H9 (cell line): ENCODE results near the gene SLC15A3. TPM values are rescaled to one million over a fixed set of nuclear protein-coding genes. Genes with fewer than 3 reads are reported as not detected.

Experiments
- DNase-seq: peaks from one replicate; pipeline ENCODE4 v3.0.0-alpha.2; 2017
- H2AFZ ChIP-seq: one replicate; pipeline ENCODE4 v1.6.1; 2013; ENCODE audit warnings: mild to moderate bottlenecking, low read length, control low read depth, moderate library complexity
- H2AK5ac ChIP-seq: 2 replicates; pipeline ENCODE4 v1.6.1; 2013; ENCODE audit warnings: low read length, control low read depth, mixed read lengths; ENCODE audit not compliant: insufficient read length
- H2BK120ac ChIP-seq: one replicate; pipeline ENCODE4 v1.6.1; 2013; ENCODE audit warnings: low read depth, mild to moderate bottlenecking, low read length, control low read depth, inconsistent platforms; ENCODE audit not compliant: poor library complexity, severe bottlenecking
- H2BK12ac ChIP-seq: 2 replicates; pipeline ENCODE4 v1.6.1; 2013; ENCODE audit warnings: low read length, control low read depth, mixed read lengths, low read depth; ENCODE audit not compliant: insufficient read length
- H2BK15ac ChIP-seq: 2 replicates; pipeline ENCODE4 v1.6.1; 2013; ENCODE audit warnings: low read depth, low read length, control low read depth
- H2BK20ac ChIP-seq: one replicate; pipeline ENCODE4 v1.6.1; 2013; ENCODE audit warnings: low read depth, mild to moderate bottlenecking, low read length, control low read depth, inconsistent platforms; ENCODE audit not compliant: poor library complexity, severe bottlenecking
- H2BK5ac ChIP-seq: 2 replicates; pipeline ENCODE4 v1.6.1; 2013; ENCODE audit warnings: low read length, control low read depth, mixed read lengths; ENCODE audit not compliant: insufficient read length
- H3K14ac ChIP-seq: 2 replicates; pipeline ENCODE4 v1.6.1; 2013; ENCODE audit warnings: low read length, control low read depth; ENCODE audit not compliant: insufficient read depth
- H3K18ac ChIP-seq: 2 replicates; pipeline ENCODE4 v1.6.1; 2013; ENCODE audit warnings: low read depth, mild to moderate bottlenecking, mixed read lengths, low read length, control low read depth; ENCODE audit not compliant: insufficient read length
- H3K23ac ChIP-seq: 2 replicates; pipeline ENCODE4 v1.6.1; 2013; ENCODE audit warnings: low read length, control low read depth, mixed read lengths, low read depth; ENCODE audit not compliant: insufficient read length
- H3K23me2 ChIP-seq: 2 replicates; pipeline ENCODE4 v1.6.1; 2013; ENCODE audit warnings: low read depth, mild to moderate bottlenecking, mixed read lengths, low read length, control low read depth; ENCODE audit not compliant: insufficient read length, poor library complexity, severe bottlenecking
- H3K27ac ChIP-seq: 2 replicates; pipeline ENCODE4 v1.5.1; 2013; ENCODE audit warnings: low read length, control low read depth, mixed read lengths, low read depth; ENCODE audit not compliant: insufficient read length
- H3K27me3 ChIP-seq: 2 replicates; pipeline ENCODE4 v1.6.1; 2013; ENCODE audit warnings: low read length, control low read depth, inconsistent platforms; ENCODE audit not compliant: insufficient read depth
- H3K4ac ChIP-seq: 2 replicates; pipeline ENCODE4 v1.6.1; 2013; ENCODE audit warnings: low read depth, mild to moderate bottlenecking, control low read depth, inconsistent platforms, low read length, moderate library complexity
- H3K4me1 ChIP-seq: 2 replicates; pipeline ENCODE4 v1.6.1; 2013; ENCODE audit warnings: low read length, control low read depth, inconsistent platforms; ENCODE audit not compliant: insufficient read depth
- H3K4me2 ChIP-seq: 2 replicates; pipeline ENCODE4 v1.6.1; 2013; ENCODE audit warnings: low read length, control low read depth, mixed read lengths; ENCODE audit not compliant: insufficient read length, insufficient read depth
- H3K56ac ChIP-seq: 2 replicates; pipeline ENCODE4 v1.6.1; 2013; ENCODE audit warnings: low read depth, mild to moderate bottlenecking, mixed read lengths, low read length, control low read depth; ENCODE audit not compliant: insufficient read length
- H3K79me1 ChIP-seq: 2 replicates; pipeline ENCODE4 v1.6.1; 2013; ENCODE audit warnings: low read depth, mild to moderate bottlenecking, moderate library complexity, low read length, control low read depth, inconsistent platforms; ENCODE audit not compliant: insufficient read depth, poor library complexity, severe bottlenecking
- H3K79me2 ChIP-seq: 2 replicates; pipeline ENCODE4 v1.6.1; 2013; ENCODE audit warnings: low read length, control low read depth, inconsistent platforms; ENCODE audit not compliant: insufficient read depth
- H3K9ac ChIP-seq: 2 replicates; pipeline ENCODE4 v1.6.1; 2013; ENCODE audit warnings: low read length, control low read depth, mixed read lengths; ENCODE audit not compliant: insufficient read length; ENCODE audit errors: extremely low read depth
- H3K9me3 ChIP-seq: one replicate; pipeline ENCODE4 v1.6.1; 2013; ENCODE audit warnings: low read depth, low read length, inconsistent platforms; ENCODE audit not compliant: control insufficient read depth
- H3T11ph ChIP-seq: one replicate; pipeline ENCODE4 v1.6.1; 2013; ENCODE audit warnings: mild to moderate bottlenecking, low read length, control low read depth, inconsistent platforms
- H4K20me1 ChIP-seq: one replicate; pipeline ENCODE4 v1.6.1; 2013; ENCODE audit not compliant: control insufficient read depth, insufficient read length, insufficient read depth
- H4K5ac ChIP-seq: 2 replicates; pipeline ENCODE4 v1.6.1; 2013; ENCODE audit warnings: low read depth, mild to moderate bottlenecking, mixed read lengths, low read length, control low read depth; ENCODE audit not compliant: insufficient read length
- H4K8ac ChIP-seq: replicated peaks from 2 replicates; pipeline ENCODE4 v1.6.1; 2013; ENCODE audit warnings: low read length, control low read depth, mixed read lengths, low read depth; ENCODE audit not compliant: insufficient read length
- H4K91ac ChIP-seq: 2 replicates; pipeline ENCODE4 v1.6.1; 2013; ENCODE audit warnings: low read depth, mild to moderate bottlenecking, moderate library complexity, mixed read lengths, low read length, control low read depth; ENCODE audit not compliant: insufficient read length
- H3K27ac Mint-ChIP-seq, 3 experiments: 2 replicates in 2 of 3; 3 replicates in 1 of 3; pipeline ENCODE4 v1.8.0; 2020 to 2021; ENCODE audit warnings: mixed read lengths in 3 of 3, mild to moderate bottlenecking in 1 of 3, moderate library complexity in 1 of 3
- H3K27me3 Mint-ChIP-seq: 2 replicates; pipeline ENCODE4 v1.8.0; 2021; ENCODE audit warnings: low read depth, mild to moderate bottlenecking, moderate library complexity, mixed read lengths
- H3K36me3 Mint-ChIP-seq, 3 experiments: 2 replicates in 2 of 3; 3 replicates in 1 of 3; pipeline ENCODE4 v1.8.0; 2020 to 2021; ENCODE audit warnings: low read depth in 3 of 3, mixed read lengths in 3 of 3; ENCODE audit not compliant: insufficient read depth in 1 of 3
- H3K4me1 Mint-ChIP-seq, 2 experiments: 2 replicates each; pipeline ENCODE4 v1.8.0; 2020; ENCODE audit warnings: mixed read lengths in 2 of 2
- H3K4me3 Mint-ChIP-seq, 2 experiments: 2 replicates in 1 of 2; 3 replicates in 1 of 2; pipeline ENCODE4 v1.8.0; 2020 to 2021; ENCODE audit warnings: mild to moderate bottlenecking in 2 of 2, mixed read lengths in 2 of 2, moderate library complexity in 1 of 2
- H3K9me3 Mint-ChIP-seq, 2 experiments: 2 replicates in 1 of 2; 3 replicates in 1 of 2; pipeline ENCODE4 v1.8.0; 2020; ENCODE audit warnings: mild to moderate bottlenecking in 2 of 2, mixed read lengths in 2 of 2, moderate library complexity in 1 of 2
- WGBS: extraction: QIAGEN DNeasy Blood & Tissue Kit; methylation state at CpG from one replicate; pipeline ENCODE4 v1.1.7; 2013; ENCODE audit warnings: missing lambda C conversion rate, low lambda C conversion rate, mixed read lengths; ENCODE audit not compliant: insufficient read length; ENCODE audit errors: extremely low coverage; 5-methylcytosine and 5-hydroxymethylcytosine counted together
- total RNA-seq: library from RNA; stranded (reverse); gene quantifications from 2 replicates; pipeline ENCODE4 v1.2.1, GENCODE V29; 2021
- TF ChIP-seq, protein P1 (sequence below): fragments of 200-600 bp; sonication (generic); conservative IDR thresholded peaks from 3 replicates; pipeline ENCODE4 v1.8.0; 2021; ENCODE audit warnings: antibody characterized with exemption, mild to moderate bottlenecking

Gene SLC15A3
- total RNA-seq, 1 experiment from 2014 or later, result 7.0 TPM

GRCh38 chr11:60915248-60915914 lies 36.6 kb downstream of the SLC15A3 start:
- H4K91ac ChIP-seq, result no peak overlapping the region
- WGBS, result no CpG with 5 or more reads among the region's 17 CpGs

More at GRCh38 chr11:60915248-60915914, 36.6 kb downstream of the SLC15A3 start:
- no peaks in the 10 kb centered on the region for H3K79me1 ChIP-seq
- no peak overlapping the region for H2AFZ ChIP-seq
- H2BK15ac ChIP-seq, result no peak overlapping the region
- H3K4me2 ChIP-seq, result peak overlapping the region; percentile 76
- peaks cover 22% of the 10 kb centered on the region for H3K23me2 ChIP-seq
- H3K56ac ChIP-seq, result no peak overlapping the region
- H3K23ac ChIP-seq, result no peak overlapping the region
- peak overlapping the region; percentile 72 for H3K9ac ChIP-seq
- no peak overlapping the region for H2AK5ac ChIP-seq
- H3K4ac ChIP-seq, result no peak overlapping the region
- no peaks in the 10 kb centered on the region for H4K20me1 ChIP-seq
- H3K18ac ChIP-seq, result peak overlapping the region; percentile 82
- peak overlapping the region; percentile 68 to 95 (median 73); a peak in 5 of 7 replicates for H3K27ac Mint-ChIP-seq
- peaks cover 23% of the 10 kb centered on the region for H3K27me3 Mint-ChIP-seq
- TF ChIP-seq, protein P1, sequence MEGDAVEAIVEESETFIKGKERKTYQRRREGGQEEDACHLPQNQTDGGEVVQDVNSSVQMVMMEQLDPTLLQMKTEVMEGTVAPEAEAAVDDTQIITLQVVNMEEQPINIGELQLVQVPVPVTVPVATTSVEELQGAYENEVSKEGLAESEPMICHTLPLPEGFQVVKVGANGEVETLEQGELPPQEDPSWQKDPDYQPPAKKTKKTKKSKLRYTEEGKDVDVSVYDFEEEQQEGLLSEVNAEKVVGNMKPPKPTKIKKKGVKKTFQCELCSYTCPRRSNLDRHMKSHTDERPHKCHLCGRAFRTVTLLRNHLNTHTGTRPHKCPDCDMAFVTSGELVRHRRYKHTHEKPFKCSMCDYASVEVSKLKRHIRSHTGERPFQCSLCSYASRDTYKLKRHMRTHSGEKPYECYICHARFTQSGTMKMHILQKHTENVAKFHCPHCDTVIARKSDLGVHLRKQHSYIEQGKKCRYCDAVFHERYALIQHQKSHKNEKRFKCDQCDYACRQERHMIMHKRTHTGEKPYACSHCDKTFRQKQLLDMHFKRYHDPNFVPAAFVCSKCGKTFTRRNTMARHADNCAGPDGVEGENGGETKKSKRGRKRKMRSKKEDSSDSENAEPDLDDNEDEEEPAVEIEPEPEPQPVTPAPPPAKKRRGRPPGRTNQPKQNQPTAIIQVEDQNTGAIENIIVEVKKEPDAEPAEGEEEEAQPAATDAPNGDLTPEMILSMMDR, result peak; percentile 44; the same call in 2 of the 3 replicates
- H2BK20ac ChIP-seq, result no peak overlapping the region
- no peaks in the 10 kb centered on the region; a peak in 2 of 5 replicates for H3K9me3 Mint-ChIP-seq
- H3T11ph ChIP-seq, result no peak overlapping the region
- no peak overlapping the region for H3K27ac ChIP-seq
- peak overlapping the region; percentile 94 to 97 for H3K4me3 Mint-ChIP-seq
- peaks cover 40 to 42% of the 10 kb centered on the region in 2 experiments for H3K4me1 Mint-ChIP-seq
- H3K14ac ChIP-seq, result peak overlapping the region; percentile 56; the same call in 1 of the 2 replicates
- H2BK120ac ChIP-seq, result no peak overlapping the region
- H3K79me2 ChIP-seq, result no peaks in the 10 kb centered on the region; the same call in 1 of the 2 replicates
- no peak overlapping the region for H2BK5ac ChIP-seq
- peaks cover 2% of the 10 kb centered on the region for H3K4me1 ChIP-seq
- DNase-seq, result peak; percentile 77
- H4K8ac ChIP-seq, result no peak overlapping the region
- H3K27me3 ChIP-seq, result no peaks in the 10 kb centered on the region
- H3K9me3 ChIP-seq, result no peaks in the 10 kb centered on the region
- peaks cover 2 to 17% (median 5%) of the 10 kb centered on the region in 3 experiments for H3K36me3 Mint-ChIP-seq
- no peak overlapping the region for H4K5ac ChIP-seq
- H2BK12ac ChIP-seq, result no peak overlapping the region
